Kidney (tissue), 14 donors: ENCODE data around the gene CHMP1A. TPM values are rescaled to one million over a fixed set of nuclear protein-coding genes. Genes with fewer than 3 reads are reported as not detected.

Experiments used
- DNase-seq, 5 donors: peaks; one replicate each; pipeline ENCODE4 v3.0.0-alpha.2; 2013 to 2020
- FAIRE-seq: peaks from 2 replicates; lab custom pipeline; 2012; peaks lifted over from hg19 to GRCh38; lab: Jason Lieb, UNC
- H3K27ac ChIP-seq, 2 donors: one replicate each; pipeline ENCODE4 v1.7.0; 2013; ENCODE audit warnings: low read depth in 2 of 2, low read length in 2 of 2, inconsistent platforms in 1 of 2
- H3K27me3 ChIP-seq: one replicate; pipeline ENCODE4 v1.7.1; 2013; ENCODE audit warnings: low read length, inconsistent platforms; ENCODE audit not compliant: control insufficient read depth, insufficient read depth
- H3K36me3 ChIP-seq, 3 donors: one replicate each; pipeline versions ENCODE4 v1.7.0 to v1.7.1; 2013; ENCODE audit warnings: low read length in 3 of 3, control low read depth in 1 of 3, inconsistent platforms in 1 of 3; ENCODE audit not compliant: insufficient read depth in 3 of 3, control insufficient read depth in 2 of 3
- H3K4me1 ChIP-seq, 3 donors: one replicate each; pipeline versions ENCODE4 v1.7.0 to v1.7.1; 2013; ENCODE audit warnings: low read length in 3 of 3, inconsistent platforms in 1 of 3, low read depth in 1 of 3; ENCODE audit not compliant: control insufficient read depth in 2 of 3, insufficient read depth in 2 of 3
- H3K4me3 ChIP-seq, 3 donors: one replicate each; pipeline versions ENCODE4 v1.7.0 to v1.8.1; 2013; ENCODE audit warnings: low read length in 3 of 3, control low read depth in 1 of 3, inconsistent platforms in 1 of 3
- H3K9ac ChIP-seq, 3 donors: one replicate each; pipeline versions ENCODE4 v1.7.0 to v1.7.1; 2013; ENCODE audit warnings: low read length in 3 of 3, control low read depth in 1 of 3, inconsistent platforms in 1 of 3
- H3K9me3 ChIP-seq, 3 donors: one replicate each; pipeline versions ENCODE4 v1.7.0 to v1.7.1; 2013; ENCODE audit warnings: low read length in 3 of 3, control low read depth in 1 of 3, inconsistent platforms in 1 of 3; ENCODE audit not compliant: control insufficient read depth in 2 of 3, insufficient read depth in 1 of 3
- intact Hi-C: fragments of 100-400 bp; cut with DNase I; formaldehyde crosslinking; loops from one replicate; pipeline ENCODE4 v1.11.1; 2022
- polyA plus RNA-seq: library from polyadenylated mRNA; stranded (reverse); fragments of 350-450 nt; fragmentation: Illumina TruSeq; extraction: RNeasy Lipid Tissue Mini Kit (QIAGEN cat#74804); gene quantifications from one replicate; pipeline ENCODE4 v1.2.3, GENCODE V29; 2014; ENCODE audit warnings: low read depth, low replicate concordance; ENCODE audit not compliant: insufficient read depth
- total RNA-seq: library from RNA; stranded (reverse); fragmentation: NEBNext Ultra II Directional; extraction: Animal tissue kit (Norgen Biotek cat#: 25700); gene quantifications from one replicate; pipeline ENCODE4 v1.2.1, GENCODE V29; 2021
- TF ChIP-seq, protein P1 (sequence below): IDR thresholded peaks from 3 replicates; pipeline ENCODE4 v1.5.1; 2012; ENCODE audit warnings: mild to moderate bottlenecking, moderate library complexity, borderline replicate concordance; ENCODE audit not compliant: insufficient read depth; ENCODE audit errors: extremely low read depth
- donor health status: control.
- donor health status: control.
- donor health status: control.
- donor health status: control.
- donor health status: control.
- donor health status: DM: yes; HTN: yes; CAD: no.
- donor health status: Normal renal cell carcinoma (clear cell type).

The CHMP1A gene
- total and polyA plus RNA-seq, 2 donors from 2014 or later = 71.3 to 96.1 TPM

DNA sequence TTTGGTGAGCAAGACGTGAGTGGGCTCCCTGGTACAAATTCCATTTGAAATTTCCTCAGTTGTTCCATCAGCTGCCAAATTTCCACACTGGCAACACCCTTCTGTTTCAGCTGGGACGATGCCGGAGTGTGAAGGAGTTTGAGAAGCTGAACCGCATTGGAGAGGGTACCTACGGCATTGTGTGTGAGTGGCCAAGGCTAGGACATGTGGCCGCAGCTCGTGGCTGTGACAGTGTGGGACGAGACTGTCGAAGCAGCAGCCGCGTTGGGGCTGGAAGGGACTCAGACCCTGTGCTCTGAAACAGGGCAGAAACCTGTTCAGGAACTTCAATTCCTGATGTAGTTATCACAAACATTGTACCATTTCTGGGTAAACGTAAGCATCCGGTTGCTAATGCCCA is 31.6 kb upstream of the CHMP1A start:
- no peak for DNase-seq
- Histone ChIP-seq H3K27me3 (no peaks in the 10 kb centered on the region), H3K4me1 (peaks cover 0 to 12% (median 5%) of the 10 kb centered on the region in 3 donors), H3K9me3 (no peaks in the 10 kb centered on the region), H3K9ac (no peak overlapping the region), H3K4me3 (no peak overlapping the region), H3K36me3 (peaks cover 3 to 37% (median 23%) of the 10 kb centered on the region in 3 donors), H3K27ac (no peak overlapping the region)
- TF ChIP-seq, protein P1, sequence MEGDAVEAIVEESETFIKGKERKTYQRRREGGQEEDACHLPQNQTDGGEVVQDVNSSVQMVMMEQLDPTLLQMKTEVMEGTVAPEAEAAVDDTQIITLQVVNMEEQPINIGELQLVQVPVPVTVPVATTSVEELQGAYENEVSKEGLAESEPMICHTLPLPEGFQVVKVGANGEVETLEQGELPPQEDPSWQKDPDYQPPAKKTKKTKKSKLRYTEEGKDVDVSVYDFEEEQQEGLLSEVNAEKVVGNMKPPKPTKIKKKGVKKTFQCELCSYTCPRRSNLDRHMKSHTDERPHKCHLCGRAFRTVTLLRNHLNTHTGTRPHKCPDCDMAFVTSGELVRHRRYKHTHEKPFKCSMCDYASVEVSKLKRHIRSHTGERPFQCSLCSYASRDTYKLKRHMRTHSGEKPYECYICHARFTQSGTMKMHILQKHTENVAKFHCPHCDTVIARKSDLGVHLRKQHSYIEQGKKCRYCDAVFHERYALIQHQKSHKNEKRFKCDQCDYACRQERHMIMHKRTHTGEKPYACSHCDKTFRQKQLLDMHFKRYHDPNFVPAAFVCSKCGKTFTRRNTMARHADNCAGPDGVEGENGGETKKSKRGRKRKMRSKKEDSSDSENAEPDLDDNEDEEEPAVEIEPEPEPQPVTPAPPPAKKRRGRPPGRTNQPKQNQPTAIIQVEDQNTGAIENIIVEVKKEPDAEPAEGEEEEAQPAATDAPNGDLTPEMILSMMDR = no peak
- FAIRE-seq = no peak
- intact Hi-C loops = no loop called here

DNA sequence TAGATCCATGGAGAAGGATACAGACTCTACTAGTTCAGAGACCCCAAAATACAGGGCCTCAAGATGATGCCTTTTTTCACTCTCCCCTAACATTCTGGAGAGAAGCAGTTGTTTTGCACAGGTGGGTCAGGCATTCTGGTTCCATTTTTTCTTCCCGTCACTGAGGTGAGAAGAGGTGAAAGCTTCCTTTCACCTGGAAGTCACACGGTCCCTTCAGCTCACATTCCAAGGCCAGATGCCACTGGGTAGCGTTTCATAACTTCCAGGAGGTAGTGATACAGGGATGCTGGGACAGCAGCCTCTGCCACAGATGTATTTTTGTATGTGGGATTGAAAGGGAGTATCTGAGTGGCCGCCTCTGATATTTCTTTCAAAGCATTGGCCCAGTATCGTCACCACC is 30.9 kb upstream of the CHMP1A start:
- peaks cover 0 to 12% (median 5%) of the 10 kb centered on the region in 3 donors for H3K4me1 ChIP-seq
- H3K36me3 ChIP-seq = peaks cover 3 to 30% (median 19%) of the 10 kb centered on the region in 3 donors
- no peak overlapping the region for H3K27ac ChIP-seq
- TF ChIP-seq, protein P1 = no peak
- H3K9me3 ChIP-seq = no peaks in the 10 kb centered on the region
- H3K9ac ChIP-seq = no peak overlapping the region
- no peaks in the 10 kb centered on the region for H3K27me3 ChIP-seq
- no peak for DNase-seq
- FAIRE-seq = no peak
- intact Hi-C loops = no loop called here
- no peak overlapping the region for H3K4me3 ChIP-seq

DNA sequence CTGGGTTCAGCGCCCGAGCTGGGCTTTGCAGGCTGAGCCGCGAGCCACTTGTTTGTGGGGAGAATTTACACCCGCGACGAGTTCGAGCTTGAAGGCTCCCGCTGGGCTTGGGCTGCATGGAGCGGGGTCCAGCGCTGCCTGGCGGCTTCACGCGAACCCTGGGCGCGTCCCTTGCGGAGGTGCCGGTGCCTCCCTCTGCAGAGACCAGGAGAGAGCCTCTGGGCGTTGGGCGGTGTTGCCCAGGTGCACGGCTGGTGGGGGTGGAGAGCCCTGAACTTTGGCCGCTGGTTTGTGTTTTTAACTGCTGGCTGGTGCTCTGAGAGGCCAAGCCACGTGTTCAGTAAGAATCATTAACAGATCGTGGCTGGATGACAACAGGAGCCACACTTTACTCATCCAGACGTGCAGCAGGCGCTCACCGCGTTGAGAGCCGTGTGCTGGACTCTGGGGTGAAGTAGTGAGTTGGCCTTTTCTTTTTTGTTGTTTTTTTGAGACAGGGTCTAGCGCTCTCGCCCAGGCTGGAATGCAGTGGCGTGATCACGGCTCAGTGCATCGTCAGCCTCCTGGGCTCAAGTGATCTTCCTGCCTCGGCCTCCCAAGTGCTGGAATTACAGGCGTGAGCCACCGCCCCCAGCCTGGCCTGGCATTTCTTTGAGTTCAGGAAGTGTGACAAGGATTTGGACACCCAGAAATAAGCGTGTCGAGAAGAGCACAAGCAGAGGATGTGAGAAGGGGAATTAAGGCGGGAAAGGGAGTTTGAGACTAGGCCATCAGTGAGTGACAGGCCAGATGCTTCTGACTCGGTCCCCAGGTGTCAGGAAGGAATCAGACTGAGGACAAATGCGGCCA is 29.8 kb upstream of the CHMP1A start:
- Histone ChIP-seq H3K9ac (peak overlapping the region; percentile 25 to 61 (median 39)), H3K27me3 (no peaks in the 10 kb centered on the region), H3K4me1 (peaks cover 0 to 12% (median 5%) of the 10 kb centered on the region in 3 donors), H3K4me3 (peak overlapping the region; percentile 54 to 85 (median 61)), H3K27ac (peak overlapping the region; percentile 81 to 95), H3K9me3 (no peaks in the 10 kb centered on the region), H3K36me3 (peaks cover 3 to 24% (median 18%) of the 10 kb centered on the region in 3 donors)
- TF ChIP-seq, protein P1 = no peak
- peak; percentile 74 to 87 (median 83) for DNase-seq
- FAIRE-seq = no peak
- intact Hi-C loops = no loop called here
